Natural killer cell (primary cell): Measurements from ENCODE around the gene LGR5. TPM values are rescaled to one million over a fixed set of nuclear protein-coding genes. Genes with fewer than 3 reads are reported as not detected.

Experiments used
- ATAC-seq, 3 donors: fragments of 150-1000 bp in 2 of 3; fragments of 200-7000 bp in 1 of 3; cut with Tn5 transposase; 1 replicate in 1 of 3; 2 replicates in 2 of 3; pipeline ENCODE4 v1.10.0; 2021; ENCODE audit warnings: mild to moderate bottlenecking in 2 of 3, moderate library complexity in 2 of 3
- DNase-seq, 2 donors: peaks; one replicate each; pipeline versions ENCODE4 v3.0.0 to v3.0.0-alpha.2; 2013 to 2021; ENCODE audit warnings: mixed read lengths in 1 of 2
- H3K27ac ChIP-seq: one replicate; pipeline ENCODE4 v1.5.1; 2013; ENCODE audit warnings: mild to moderate bottlenecking, low read length
- H3K27me3 ChIP-seq: one replicate; pipeline ENCODE4 v1.6.1; 2013; ENCODE audit warnings: low read length; ENCODE audit not compliant: control insufficient read depth, insufficient read depth
- H3K36me3 ChIP-seq: one replicate; pipeline ENCODE4 v1.6.1; 2013; ENCODE audit warnings: low read length; ENCODE audit not compliant: control insufficient read depth, insufficient read depth
- H3K4me1 ChIP-seq: one replicate; pipeline ENCODE4 v1.6.1; 2013; ENCODE audit warnings: low read length; ENCODE audit not compliant: control insufficient read depth, insufficient read depth
- H3K4me3 ChIP-seq: one replicate; pipeline ENCODE4 v1.5.1; 2013; ENCODE audit warnings: low read length
- H3K9me3 ChIP-seq: one replicate; pipeline ENCODE4 v1.6.1; 2013; ENCODE audit warnings: low read length; ENCODE audit not compliant: control insufficient read depth, insufficient read depth
- H3K27ac Mint-ChIP-seq, 2 donors: one replicate each; pipeline ENCODE4 v1.8.0; 2022; ENCODE audit warnings: mild to moderate bottlenecking in 2 of 2, mixed read lengths in 2 of 2, moderate library complexity in 1 of 2
- H3K27me3 Mint-ChIP-seq, 2 donors: one replicate each; pipeline ENCODE4 v1.8.0; 2022; ENCODE audit warnings: low read depth in 2 of 2, mixed read lengths in 2 of 2
- H3K36me3 Mint-ChIP-seq: one replicate; pipeline ENCODE4 v1.8.0; 2022; ENCODE audit warnings: mixed read lengths
- H3K4me1 Mint-ChIP-seq, 2 donors: one replicate each; pipeline ENCODE4 v1.8.0; 2022; ENCODE audit warnings: mixed read lengths in 2 of 2
- H3K4me3 Mint-ChIP-seq: one replicate; pipeline ENCODE4 v1.8.0; 2022; ENCODE audit warnings: mild to moderate bottlenecking, moderate library complexity, mixed read lengths
- H3K9me3 Mint-ChIP-seq, 2 donors: one replicate each; pipeline ENCODE4 v1.8.0; 2022; ENCODE audit warnings: mixed read lengths in 2 of 2
- CTCF ChIP-seq: fragments of 200-600 bp; IDR thresholded peaks from one replicate; pipeline ENCODE4 v1.8.0; 2022; ENCODE audit warnings: antibody characterized with exemption
- WGBS: methylation state at CpG from one replicate; pipeline ENCODE4 v1.1.7; 2013; ENCODE audit warnings: missing lambda C conversion rate; ENCODE audit not compliant: insufficient coverage; 5-methylcytosine and 5-hydroxymethylcytosine counted together
- intact Hi-C: fragments of 100-400 bp; cut with micrococcal nuclease; formaldehyde crosslinking; loops from one replicate; pipeline ENCODE4 v1.14.2; 2022
- total RNA-seq, 4 donors: library from RNA; stranded (reverse); fragments of 120-200 nt in 1 of 4; gene quantifications; one replicate each; pipeline versions ENCODE4 v1.2.3 to v1.2.4, GENCODE V29; 2013 to 2022

Gene LGR5
- total RNA-seq, 3 donors from 2014 or later (not counting 1 experiment from before 2014, with no cell fraction given): not detected

DNA sequence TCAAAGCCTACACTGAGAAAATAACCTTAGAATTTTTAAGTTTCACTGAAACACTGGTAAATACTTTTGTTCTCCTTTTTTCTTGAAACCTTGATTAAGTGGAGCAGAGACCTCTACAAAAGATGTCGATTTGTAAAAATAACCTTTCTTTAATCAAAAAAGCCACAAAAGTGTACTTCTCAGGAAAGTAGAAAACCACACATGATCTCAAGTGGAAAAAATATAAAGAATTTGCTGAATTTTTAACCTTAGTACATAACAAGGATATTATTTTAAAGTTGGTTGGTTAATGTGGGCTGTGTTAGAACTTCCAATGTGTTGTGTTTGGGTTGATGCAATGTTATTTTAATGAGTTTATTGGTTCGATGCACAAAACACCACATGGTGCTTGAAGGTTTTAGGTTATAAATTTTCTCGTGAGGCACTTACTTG is 8.6 kb downstream of the LGR5 start:
- intact Hi-C loops: no loop called here
- Histone ChIP-seq H3K4me3 (no peak overlapping the region), H3K4me1 (no peaks in the 10 kb centered on the region), H3K9me3 (no peaks in the 10 kb centered on the region), H3K27ac (no peak overlapping the region), H3K27me3 (peaks cover 2% of the 10 kb centered on the region), H3K36me3 (no peaks in the 10 kb centered on the region)
- TF ChIP-seq CTCF: no peak
- ATAC-seq: no peak
- Mint-ChIP-seq H3K4me3 (no peak overlapping the region), H3K9me3 (peaks cover 0 to 5% of the 10 kb centered on the region in 2 donors), H3K27me3 (peaks cover 8 to 25% of the 10 kb centered on the region in 2 donors), H3K36me3 (no peaks in the 10 kb centered on the region), H3K4me1 (no peaks in the 10 kb centered on the region), H3K27ac (no peak overlapping the region)
- no peak for DNase-seq
- 8% methylated on average over 1 of the region's 3 CpGs for WGBS

GRCh38 chr12:71449373-71450070 is 9.9 kb downstream of the LGR5 start:
- no peaks in the 10 kb centered on the region for H3K36me3 ChIP-seq
- H3K4me3 ChIP-seq: no peak overlapping the region
- H3K9me3 ChIP-seq: no peaks in the 10 kb centered on the region
- no peak overlapping the region for H3K4me3 Mint-ChIP-seq
- no peaks in the 10 kb centered on the region for H3K4me1 ChIP-seq
- no peak overlapping the region for H3K27ac Mint-ChIP-seq
- no peak overlapping the region for H3K27ac ChIP-seq
- 39% methylated on average over 2 of the region's 3 CpGs for WGBS
- peaks cover 0 to 7% of the 10 kb centered on the region in 2 donors for H3K9me3 Mint-ChIP-seq
- H3K27me3 ChIP-seq: no peaks in the 10 kb centered on the region
- intact Hi-C loops: no loop called here
- no peaks in the 10 kb centered on the region for H3K4me1 Mint-ChIP-seq
- H3K36me3 Mint-ChIP-seq: no peaks in the 10 kb centered on the region
- DNase-seq (no peak), ATAC-seq (no peak)
- TF ChIP-seq CTCF: no peak
- peaks cover 17 to 34% of the 10 kb centered on the region in 2 donors for H3K27me3 Mint-ChIP-seq

- Histone ChIP-seq H3K4me1 (no peaks in the 10 kb centered on the region), H3K4me3 (no peak overlapping the region), H3K36me3 (no peaks in the 10 kb centered on the region), H3K27ac (no peak overlapping the region), H3K27me3 (no peaks in the 10 kb centered on the region), H3K9me3 (no peaks in the 10 kb centered on the region)
- ATAC-seq: no peak
- no peaks in the 10 kb centered on the region for H3K4me1 Mint-ChIP-seq
- peaks cover 0 to 7% of the 10 kb centered on the region in 2 donors for H3K9me3 Mint-ChIP-seq
- WGBS: 75% methylated on average over 1 of the region's 1 CpG
- H3K4me3 Mint-ChIP-seq: no peak overlapping the region
- H3K36me3 Mint-ChIP-seq: no peaks in the 10 kb centered on the region
- H3K27me3 Mint-ChIP-seq: peaks cover 20 to 23% of the 10 kb centered on the region in 2 donors
- TF ChIP-seq CTCF: no peak
- no peak for DNase-seq
- intact Hi-C loops: no loop called here
- H3K27ac Mint-ChIP-seq: no peak overlapping the region
Measured at GRCh38 chr12:71452006-71452405, 12.4 kb downstream of the LGR5 start.
